GM19328 (cell line): Measurements from ENCODE around the gene RIN3.

Experiments
- ATAC-seq: cut with Tn5 transposase; IDR thresholded peaks from one replicate; pipeline ENCODE4 v1.9.1; 2021; ENCODE audit warnings: mild to moderate bottlenecking, moderate library complexity; ENCODE audit not compliant: unreplicated experiment

Gene RIN3

DNA sequence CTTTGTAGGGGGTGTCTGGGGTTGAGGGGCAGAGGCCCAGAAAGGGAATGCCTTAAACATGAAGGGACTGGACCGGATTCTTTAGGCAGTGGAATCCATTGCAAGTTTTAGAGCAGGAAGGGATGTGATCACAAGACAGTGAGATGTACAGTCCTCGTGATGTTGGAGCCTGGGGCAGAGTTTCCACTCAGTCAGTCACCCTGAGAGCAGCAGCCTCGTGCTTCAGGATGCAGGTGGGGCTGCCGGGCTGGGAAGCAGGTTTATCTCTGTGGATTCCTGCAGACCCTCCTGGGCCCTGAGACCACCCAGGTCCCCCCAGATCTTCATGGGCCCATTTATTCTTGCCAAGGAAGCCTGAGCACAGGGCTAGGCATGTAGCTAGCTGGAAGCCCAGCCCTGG, 38.5 kb downstream of the RIN3 start:
- no peak for ATAC-seq

DNA sequence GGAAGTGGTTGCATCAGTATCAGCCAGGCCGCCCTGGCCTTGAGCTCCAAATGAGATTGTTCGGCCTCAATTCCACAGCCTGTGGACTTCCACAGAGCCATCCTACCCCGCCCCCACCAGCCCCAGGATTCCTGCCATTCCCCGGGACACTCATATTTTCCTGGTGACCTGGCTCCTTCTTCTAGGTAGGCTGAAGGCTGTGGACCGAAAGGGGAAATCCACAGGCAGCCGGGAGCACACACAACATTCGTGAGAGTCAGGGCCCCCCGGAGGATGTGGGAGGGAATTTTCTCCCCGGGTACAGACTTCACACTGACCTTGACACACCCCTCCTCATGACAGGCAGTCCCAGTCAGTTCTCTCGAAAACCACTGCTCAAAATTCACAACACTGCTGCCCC, 39.9 kb downstream of the RIN3 start:
- no peak for ATAC-seq

DNA sequence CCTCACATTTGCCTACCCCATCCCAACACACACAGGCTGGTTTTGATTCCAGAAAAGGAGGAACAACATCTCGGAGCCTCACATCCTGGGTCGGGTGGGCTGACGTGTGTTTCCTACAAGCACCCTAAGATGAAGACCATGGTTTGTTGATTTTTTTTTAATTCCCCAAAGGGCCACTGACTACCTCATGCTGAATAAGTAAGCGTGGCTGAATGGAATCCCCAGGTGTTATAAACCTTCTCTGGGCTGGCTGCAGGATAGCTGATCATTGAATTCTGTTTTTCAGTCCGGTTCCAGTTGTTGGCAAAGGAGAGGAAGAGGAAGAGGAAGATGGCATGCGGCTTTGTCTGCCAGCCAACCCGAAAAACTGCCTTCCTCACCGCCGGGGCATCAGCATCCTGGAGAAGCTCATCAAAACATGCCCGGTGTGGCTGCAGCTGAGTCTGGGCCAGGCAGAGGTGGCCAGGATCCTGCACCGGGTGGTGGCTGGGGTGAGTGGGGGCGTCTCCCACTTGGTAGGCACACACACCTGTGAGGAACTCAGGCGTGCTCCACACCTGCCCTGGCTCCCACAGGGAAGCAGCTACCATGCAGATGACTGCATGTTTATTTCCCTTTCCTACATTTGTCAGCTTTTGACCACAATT, 42.0 kb downstream of the RIN3 start:
- ATAC-seq = no peak

DNA sequence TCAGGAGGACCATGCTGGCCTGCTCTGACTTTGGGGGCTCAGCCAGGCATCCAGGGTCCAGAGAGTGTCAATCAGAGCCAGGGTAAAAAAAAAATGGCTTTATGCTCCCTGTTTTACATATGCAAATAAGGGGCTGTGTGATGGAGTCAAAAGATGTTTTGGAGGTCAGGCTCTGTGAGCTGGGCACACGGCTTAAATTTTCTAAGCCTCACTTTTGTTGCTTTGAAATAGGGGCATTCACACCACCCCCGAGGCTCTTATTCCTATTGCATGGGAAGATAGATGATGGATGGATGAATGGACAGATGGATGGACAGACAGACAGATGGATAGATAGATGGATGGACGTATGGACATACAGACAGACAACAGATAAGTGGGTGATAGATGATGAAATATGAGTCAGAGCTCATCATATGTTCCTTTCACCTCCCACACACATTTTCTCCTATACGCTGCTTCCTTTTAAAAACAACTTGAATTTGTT, 42.7 kb downstream of the RIN3 start:
- ATAC-seq = no peak

DNA sequence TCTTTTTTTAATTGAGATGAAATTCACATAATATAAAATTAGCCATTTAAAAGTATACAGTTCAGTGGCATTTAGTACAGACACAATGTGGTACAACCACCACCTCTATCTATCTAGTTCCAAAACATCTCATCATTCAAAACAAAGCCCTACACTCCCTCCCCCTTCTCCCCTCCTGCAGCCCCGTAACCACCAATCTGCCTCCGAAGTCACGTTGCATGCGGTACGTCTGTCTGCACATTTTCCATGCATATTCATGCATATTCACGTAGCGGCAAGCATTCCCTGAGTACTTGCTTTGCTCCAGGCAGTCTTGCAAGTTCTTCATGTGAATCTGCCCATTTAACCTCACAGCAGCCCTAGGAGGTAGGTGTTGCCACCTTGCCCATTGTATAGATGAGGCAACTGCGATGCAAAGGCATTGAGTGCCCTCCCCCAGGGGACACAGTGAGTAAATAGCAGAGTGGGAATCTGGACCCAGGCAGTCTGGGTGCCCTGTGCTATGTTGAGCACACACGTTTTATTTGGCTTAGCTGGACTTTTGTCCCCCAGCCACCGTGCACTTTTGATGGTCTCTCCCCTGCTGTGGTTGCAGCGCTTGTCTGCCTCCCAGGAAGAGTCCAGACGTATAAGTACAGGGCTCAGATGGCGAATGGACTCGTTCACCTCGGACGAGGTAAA, 43.4 kb downstream of the RIN3 start:
- no peak for ATAC-seq

DNA sequence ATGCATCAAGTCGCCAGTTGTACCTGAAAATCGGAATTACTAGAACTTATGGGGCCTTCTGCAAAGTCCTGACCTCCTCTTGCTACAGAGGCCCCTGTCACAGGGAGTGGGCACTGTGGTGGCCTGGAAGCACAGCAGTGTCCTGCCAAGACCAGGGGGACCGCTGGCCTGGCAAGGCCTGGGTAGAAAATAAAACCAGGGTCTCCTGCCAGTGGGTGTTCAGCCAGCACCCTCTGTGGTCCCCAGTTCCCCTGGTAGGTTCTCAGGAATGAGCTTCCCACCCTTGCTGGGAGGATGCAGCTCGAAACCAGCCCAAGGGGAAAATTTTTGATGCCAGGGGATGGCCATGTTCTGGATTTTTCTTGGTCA, 43.9 kb downstream of the RIN3 start:
- no peak for ATAC-seq

DNA sequence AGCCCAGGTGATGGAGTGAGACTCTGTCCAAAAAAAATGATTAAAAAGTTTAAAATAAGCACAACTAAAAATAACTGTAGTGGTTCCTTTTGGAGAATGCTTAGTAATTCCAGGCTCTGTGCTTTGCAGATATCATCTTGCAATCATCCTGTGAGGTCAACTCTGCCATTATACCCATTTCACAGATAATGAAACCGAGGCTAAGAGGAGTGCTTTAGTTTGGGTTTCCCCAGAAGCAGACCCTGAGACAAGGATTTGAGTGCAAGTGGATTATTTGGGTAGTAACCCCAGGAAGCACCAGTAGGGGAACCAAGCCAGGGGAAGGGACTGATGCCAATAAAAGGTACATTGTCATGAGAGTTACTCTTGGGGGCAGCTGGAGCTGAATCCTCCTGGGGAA, 44.7 kb downstream of the RIN3 start:
- ATAC-seq = no peak

DNA sequence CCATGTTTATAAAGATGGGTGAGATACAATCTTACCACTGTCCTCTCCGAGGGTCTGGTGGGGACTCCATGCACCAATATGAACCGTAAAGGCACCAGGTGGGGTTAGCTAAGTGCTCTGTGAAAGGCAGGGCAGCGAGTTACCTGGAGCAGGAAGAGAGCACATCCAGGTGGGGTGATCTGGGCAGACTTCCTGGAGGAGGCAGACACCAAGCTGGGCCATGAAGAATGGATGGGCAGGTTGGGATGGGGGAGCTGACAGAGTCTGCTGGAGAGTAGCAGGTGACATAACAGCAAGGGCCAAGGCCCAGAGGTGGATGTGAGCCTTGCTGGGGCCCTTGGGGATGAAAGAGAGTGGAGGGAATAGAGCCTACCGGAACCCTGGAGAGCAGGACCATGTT, 45.9 kb downstream of the RIN3 start:
- no peak for ATAC-seq

DNA sequence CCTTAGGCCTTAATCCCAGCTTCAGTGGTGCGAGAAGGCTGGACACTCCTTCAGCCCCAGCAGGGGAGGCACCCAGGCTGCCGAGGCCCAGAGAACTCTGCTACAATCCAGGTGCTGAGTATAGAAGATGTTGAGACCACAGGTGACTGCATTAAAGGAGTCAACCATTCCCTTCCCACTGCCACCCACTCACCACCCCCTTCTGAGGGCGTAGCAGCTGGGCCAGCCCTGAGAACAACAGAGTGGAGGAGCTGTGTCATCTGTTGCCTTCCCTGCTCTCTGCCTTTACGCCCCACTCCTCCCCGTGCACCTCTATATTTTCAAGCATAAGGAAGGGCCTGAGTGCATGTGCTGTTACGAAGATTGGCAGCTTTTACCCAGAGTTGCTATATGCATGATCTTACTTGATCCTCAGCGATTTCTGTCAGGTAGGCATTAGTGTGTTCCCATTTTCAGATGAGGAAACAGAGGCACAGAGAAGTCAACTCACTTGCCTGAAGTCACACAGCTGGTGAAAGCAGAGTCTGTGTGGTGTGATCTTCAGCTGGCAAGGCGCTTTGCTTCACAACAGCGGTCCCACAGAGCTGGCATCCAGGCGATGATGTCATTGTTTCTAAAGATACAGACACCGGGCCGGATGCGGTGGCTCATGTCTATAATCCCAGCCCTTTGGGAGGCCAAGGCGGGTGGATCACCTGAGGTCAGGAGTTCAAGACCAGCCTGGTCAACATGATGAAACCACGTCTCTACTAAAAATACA, 46.7 kb downstream of the RIN3 start:
- ATAC-seq = no peak

DNA sequence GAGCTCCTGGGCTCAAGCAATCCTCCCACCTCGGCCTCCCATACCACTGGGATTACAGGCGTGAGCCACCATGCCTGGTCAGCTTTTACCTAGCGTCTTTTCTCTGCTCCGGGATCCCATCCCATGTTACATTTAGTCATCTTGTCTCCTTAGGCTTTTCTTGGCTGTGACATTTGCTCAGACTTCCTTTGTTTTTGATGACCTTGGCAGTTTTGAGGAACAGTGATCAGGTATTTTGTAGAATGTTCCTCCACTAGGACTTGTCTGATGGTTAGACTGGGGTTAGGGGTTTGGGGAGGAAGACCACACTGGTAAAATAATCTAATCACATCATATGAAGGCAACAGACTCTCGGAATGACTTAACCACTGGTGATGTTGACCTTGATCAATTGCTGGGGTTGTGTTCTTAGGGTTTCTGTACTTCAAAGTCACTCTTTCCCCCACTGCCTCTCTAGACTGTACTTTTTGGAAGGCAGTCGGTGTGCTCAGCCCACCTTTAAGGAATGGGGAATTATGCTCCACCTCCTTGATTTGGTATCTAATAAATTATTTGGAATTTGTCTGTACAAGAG, 48.4 kb downstream of the RIN3 start:
- no peak for ATAC-seq

DNA sequence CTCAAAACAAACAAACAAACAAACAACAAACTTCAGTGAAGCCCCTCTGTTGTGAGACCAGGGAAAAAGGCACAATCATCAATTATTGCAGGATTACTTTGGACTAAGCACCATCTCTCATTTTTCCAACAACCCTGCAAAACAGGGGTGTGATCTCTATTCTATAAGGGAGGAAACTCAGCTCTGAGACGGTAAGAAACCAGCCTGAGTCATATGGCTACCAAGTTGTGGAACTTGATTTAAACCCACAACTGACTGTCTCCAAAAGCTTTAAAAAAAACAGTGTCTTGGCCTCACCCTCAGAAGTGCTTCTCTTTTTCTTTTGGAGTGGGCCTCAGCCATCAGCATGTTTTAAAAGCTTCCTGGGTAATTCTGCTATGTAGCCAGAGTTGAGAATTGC, 49.8 kb downstream of the RIN3 start:
- ATAC-seq = peak; percentile 81

DNA sequence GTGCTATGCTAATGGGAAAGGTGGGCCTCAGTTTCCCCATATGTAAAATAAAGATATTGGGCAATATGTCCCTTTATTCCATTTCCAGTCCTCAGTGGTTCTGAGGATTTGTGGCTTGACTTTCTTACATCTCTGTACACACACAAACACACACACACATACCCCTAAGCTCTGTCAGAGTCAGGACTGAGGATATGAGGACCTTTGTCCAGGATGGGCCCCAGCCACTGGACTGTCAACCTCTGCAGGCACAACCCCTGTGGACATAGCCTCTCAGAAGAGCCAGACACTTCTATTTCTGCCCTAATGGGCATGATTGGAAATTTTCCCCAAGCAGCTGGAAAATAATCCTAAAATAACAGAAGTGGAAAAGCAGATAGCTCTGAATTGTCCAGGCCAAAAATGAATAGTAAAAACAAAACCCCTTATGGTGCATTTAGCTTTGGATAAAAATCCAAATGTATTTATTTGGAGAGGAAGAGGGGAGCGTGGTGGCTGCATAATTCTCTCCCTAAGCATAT, 50.2 kb downstream of the RIN3 start:
- no peak for ATAC-seq

DNA sequence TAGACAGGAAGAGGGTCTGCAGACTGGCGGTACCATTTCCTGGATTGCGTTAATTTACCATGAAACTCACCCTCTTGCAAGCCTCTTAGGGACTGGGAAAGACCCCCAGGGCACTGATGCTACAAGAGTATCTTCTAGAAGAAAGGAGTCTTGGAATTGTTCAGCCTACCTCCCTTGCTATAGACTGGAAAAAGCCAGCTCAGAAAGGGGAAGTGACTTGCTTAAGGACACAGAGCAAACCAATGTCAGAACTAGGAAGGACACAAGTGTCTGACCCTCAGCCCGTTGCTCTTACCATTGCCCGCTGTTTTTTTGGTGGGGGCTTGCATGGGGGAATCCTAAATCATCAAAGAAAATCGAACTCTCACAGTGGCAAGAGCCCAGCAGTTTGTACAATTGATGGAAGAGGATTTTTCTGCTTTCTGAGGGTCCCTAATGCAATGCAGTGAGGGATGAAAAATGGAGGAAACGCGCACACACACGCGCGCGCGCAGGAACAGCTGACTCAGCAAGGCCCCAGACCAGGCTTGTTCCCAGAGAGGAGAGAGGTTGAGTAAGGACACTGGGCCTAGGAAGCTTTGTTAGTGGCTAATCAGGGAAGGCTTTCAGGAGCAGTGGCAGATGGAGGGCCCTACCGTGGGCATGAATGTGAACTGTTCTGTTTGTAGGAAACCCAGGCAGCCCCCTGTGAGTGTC, 50.9 kb downstream of the RIN3 start:
- no peak for ATAC-seq

DNA sequence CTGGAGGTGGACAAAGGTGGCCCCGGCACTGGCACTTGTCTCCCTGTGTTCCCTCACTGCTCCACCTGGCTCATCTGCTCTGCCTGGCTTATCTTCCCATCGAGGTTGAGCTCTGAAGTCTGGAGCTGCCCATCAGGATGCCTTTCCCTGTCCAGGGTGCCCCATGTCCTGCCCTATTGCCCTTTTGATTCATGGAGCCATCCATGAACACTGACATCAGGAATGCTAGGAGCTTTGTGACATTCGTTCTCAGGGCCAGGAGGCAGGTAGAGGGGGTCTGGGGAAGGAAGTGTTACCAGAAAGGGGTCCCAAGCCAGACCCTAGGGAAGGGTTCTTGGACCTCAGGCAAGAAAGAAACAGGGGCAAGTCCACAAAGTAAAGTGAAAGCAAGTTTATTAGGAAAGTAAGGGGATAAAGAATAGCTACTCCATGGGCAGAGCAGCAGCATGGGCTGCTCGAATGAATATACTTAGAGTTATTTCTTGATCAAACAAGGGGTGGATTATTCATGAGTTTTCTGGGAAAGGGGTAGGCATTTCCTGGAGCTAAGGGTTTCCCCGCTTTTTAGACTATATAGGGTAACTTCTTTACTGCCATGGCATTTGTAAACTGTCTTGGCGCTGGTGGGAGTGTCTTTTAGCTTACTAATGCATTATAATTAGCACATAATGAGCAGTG, 51.6 kb downstream of the RIN3 start:
- ATAC-seq = no peak

DNA sequence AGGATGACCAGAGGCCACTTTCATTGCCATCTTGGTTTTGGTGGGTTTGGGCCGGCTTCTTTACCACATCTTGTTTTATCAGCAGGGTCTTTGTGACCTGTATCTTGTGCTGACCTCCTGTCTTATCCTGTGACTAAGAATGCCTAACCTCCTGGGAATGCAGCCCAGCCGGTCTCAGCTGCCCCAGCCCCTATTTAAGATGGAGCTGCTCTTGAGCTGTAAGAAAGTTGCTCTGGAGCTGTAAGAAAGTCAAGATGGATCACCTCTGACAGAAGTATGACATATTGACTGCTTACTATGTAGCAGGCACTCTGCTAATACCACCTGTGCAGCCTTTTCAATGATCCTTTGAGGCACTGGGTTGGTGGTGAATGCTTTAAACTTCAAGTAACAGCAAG, 52.1 kb downstream of the RIN3 start:
- no peak for ATAC-seq

DNA sequence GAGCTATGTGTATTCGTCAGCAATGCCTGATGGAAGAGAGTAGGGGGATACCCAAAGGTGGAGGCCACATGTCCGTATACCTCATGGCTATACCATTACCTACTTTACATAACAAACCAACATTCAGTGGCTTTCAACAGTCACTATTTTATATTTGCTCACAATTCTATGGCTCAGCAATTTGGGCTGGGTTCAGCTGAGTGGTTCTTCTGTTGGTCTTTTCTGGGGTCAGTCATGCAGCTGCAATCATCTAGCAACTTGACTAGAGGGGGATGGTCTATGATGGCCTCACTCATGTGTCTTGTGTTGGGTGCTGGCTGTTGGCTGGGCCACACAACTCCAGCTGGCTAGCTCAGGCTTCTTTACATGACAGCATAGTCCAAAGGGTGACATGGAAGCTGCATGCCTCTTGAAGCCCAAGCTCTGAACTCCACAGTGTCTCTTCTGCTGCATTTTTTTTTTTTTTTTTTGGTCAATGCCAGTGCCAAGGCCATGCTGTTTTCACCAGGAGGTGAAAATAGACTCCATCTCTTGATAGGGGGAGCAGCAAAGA, 53.7 kb downstream of the RIN3 start:
- no peak for ATAC-seq

DNA sequence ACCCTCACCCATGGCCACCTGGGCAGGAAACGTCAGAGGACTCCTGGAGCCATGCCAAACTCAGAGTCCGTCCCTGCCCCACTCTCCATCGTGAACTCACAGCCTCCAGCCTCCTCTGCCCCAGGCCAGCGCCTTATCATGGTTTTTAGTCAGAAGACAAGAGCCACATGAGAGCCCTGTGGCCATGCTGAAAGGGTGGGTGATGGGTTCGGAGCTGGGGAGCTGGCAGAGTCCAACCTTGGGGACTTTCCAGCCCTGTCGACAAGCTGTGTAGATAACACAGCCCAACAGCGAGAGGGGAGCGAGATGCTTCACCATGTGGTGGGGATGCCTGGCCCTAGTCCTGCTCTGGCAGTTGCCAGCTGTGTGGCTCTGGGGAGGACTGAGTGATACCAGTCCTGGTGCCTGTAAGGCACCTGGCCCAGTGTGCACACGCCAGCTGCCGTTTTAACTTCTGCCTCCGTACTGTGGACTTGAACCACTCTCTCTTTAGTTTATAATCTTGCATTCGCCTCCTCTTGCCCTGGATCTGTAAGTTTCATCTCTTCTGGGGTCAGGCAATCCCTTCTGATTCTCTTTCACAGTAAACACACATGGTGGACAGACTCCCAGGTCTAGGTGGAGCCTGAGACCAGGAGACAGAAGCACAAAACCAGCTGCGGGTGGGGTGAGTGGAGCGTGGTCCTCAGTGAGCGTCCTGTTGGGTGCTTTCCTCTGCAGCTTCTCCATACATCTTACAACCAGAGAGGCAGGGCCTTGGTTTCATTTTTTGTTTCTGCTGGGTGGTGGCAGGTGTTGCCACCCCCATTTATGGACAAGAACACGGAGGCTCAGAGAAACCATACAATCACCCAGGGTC, 55.3 kb downstream of the RIN3 start:
- ATAC-seq = peak; percentile 66

DNA sequence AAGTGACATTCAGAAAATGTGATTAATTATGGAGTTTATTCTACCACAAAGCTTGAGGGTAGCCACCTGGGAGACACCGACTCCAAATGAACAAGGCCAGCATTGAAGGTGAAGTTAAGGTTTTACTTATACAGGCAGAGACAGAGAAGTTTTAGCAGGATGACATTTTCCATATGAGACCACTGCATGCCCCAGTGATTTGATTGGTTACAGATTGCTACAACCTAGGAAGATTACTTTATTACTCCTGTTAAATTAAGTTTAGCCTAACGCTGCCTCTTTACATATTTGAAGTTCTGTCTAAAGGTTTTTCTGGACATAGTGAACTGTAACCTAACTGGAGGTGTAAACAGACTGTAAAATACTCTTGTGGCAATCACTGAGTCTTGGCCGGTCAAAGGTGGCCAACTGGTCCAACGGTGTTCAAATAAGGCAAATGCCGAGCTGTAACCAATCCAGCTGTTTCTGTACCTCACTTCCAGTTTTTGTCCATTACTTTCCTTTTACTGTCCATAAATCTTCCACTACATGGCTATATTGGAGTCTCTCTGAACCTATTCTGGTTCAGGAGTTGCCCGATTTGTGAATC, 57.2 kb downstream of the RIN3 start:
- no peak for ATAC-seq

DNA sequence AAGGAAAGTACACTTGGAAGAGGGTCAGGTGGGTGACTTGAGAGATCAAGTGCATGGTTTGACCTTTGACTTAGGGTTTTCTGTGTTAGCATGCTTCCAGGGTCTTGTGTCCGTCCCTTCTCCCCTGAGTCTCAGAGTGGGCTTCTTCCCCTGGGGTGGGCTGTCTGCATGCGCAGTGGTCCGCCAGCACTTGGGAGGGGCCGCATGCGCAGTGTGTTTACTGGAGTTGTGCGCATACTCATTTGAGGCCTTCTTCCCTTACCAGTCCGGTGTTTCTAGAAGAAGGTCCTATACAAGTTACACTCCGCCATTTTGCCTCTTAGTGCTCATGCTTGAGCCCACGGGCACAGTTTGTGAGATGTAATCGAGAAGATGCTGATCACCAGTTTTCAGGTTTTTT, 58.5 kb downstream of the RIN3 start:
- ATAC-seq = no peak
